NB4 (cell line): Measurements from ENCODE around the gene ZBTB43.

ENCODE experiments used
- CTCF ChIP-seq: IDR thresholded peaks from one replicate; pipeline ENCODE4 v1.5.1; 2012; ENCODE audit warnings: low read depth, low read length
- MAX ChIP-seq: IDR thresholded peaks from 2 replicates; pipeline ENCODE4 v1.6.1; 2011; ENCODE audit warnings: low read depth, low read length
- MYC ChIP-seq: IDR thresholded peaks from 2 replicates; pipeline ENCODE4 v1.6.1; 2011; ENCODE audit warnings: low read depth, low read length
- POLR2A ChIP-seq: IDR thresholded peaks from 2 replicates; pipeline ENCODE4 v1.6.1; 2011; ENCODE audit warnings: mild to moderate bottlenecking; ENCODE audit not compliant: insufficient read length; ENCODE audit errors: extremely low read depth

GRCh38 chr9:126758916-126759585 lies 45.8 kb upstream of the ZBTB43 start:
- TF ChIP-seq CTCF (no peak), POLR2A (no peak), MAX (no peak), MYC (no peak)
